ENCODE data around the gene ECT2L. TPM values are rescaled to one million over a fixed set of nuclear protein-coding genes. Genes with fewer than 3 reads are reported as not detected.

Gene ECT2L
- total and polyA plus RNA-seq, 4 donors, result under 0.01 to 0.32 TPM; not detected in 2

DNA sequence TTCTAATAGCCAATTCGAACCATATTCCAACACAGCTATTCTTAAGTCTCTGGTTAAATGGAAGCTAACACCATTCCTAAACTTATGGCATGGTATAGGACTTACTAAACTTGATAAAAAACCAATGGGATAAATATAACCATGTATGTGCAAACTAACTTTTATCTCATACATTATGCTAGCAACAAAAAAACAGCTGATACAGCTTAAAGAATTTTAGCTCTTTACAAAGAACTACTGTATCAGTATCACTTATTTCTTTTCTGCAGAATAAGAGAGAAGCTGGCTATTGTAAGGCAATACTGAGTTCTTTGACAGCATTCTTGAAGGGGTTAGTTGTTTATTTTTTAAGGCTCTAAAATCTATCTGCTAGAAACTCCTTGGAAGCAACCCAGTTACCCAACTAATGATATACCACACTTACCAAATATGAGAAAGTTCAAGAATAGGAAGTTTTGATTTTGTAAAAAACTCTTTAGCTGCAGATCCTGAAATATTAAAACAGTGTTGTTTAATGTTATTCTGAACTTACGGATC lies 147.3 kb downstream of the ECT2L start:
- TF ChIP-seq EGR1 (IDR thresholded peaks at IDR 0.05; ENCODE audit: low read depth in 2 of 2) (no peak), NR2F2 (IDR thresholded peaks at IDR 0.05) (no peak), FOXA1 (IDR thresholded peaks at IDR 0.05) (no peak)
- TF ChIP-seq, protein P1, sequence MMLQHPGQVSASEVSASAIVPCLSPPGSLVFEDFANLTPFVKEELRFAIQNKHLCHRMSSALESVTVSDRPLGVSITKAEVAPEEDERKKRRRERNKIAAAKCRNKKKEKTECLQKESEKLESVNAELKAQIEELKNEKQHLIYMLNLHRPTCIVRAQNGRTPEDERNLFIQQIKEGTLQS (IDR thresholded peaks at IDR 0.05), result no peak

DNA sequence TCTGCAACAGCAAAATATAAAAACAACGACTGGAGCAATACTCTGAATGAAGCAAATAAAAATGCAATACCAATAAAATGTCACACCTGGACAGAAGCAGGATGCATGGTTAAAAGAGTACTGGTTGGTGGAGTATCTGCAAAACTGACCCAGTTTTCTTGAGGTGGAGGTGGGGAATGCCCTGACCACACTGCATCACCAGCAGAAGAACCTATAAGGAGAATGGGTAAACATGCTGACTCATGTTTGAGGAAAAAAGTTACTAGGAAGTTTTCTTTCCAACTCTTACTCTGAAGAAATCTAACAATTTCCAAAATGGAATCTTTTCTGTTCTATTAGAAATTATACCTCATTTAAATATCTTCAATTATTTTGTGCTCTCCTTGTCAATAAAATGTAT lies 148.5 kb downstream of the ECT2L start:
- 86% methylated on average over 1 of the region's 1 CpG for WGBS
- Histone ChIP-seq H3K27ac (ENCODE audit: low read depth in 1 of 2, low read length in 2 of 2) (no peak overlapping the region), H3K9me3 (ENCODE audit: control insufficient read depth in 4 of 4, low read length in 3 of 4) (no peaks in the 10 kb centered on the region), H3K36me3 (ENCODE audit: control insufficient read depth in 4 of 4, insufficient read depth in 3 of 4, low read depth in 1 of 4, low read length in 3 of 4) (peaks cover 5 to 20% (median 7%) of the 10 kb centered on the region in 4 donors), H3K4me3 (ENCODE audit: low read depth in 1 of 3, low read length in 3 of 3) (no peak overlapping the region), H3K9ac (ENCODE audit: low read depth in 1 of 2, low read length in 2 of 2) (no peak overlapping the region), H3K27me3 (ENCODE audit: control insufficient read depth in 4 of 4, insufficient read depth in 4 of 4, low read length in 3 of 4) (no peaks in the 10 kb centered on the region), H3K4me1 (ENCODE audit: control insufficient read depth in 4 of 4, insufficient read depth in 4 of 4, low read length in 3 of 4) (peaks cover 0 to 6% (median under 1%) of the 10 kb centered on the region in 4 donors)
- TF ChIP-seq, protein P2, sequence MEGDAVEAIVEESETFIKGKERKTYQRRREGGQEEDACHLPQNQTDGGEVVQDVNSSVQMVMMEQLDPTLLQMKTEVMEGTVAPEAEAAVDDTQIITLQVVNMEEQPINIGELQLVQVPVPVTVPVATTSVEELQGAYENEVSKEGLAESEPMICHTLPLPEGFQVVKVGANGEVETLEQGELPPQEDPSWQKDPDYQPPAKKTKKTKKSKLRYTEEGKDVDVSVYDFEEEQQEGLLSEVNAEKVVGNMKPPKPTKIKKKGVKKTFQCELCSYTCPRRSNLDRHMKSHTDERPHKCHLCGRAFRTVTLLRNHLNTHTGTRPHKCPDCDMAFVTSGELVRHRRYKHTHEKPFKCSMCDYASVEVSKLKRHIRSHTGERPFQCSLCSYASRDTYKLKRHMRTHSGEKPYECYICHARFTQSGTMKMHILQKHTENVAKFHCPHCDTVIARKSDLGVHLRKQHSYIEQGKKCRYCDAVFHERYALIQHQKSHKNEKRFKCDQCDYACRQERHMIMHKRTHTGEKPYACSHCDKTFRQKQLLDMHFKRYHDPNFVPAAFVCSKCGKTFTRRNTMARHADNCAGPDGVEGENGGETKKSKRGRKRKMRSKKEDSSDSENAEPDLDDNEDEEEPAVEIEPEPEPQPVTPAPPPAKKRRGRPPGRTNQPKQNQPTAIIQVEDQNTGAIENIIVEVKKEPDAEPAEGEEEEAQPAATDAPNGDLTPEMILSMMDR (IDR thresholded peaks at IDR 0.05; ENCODE audit: low read depth, low read length, missing input control), result no peak
- no peak for TF ChIP-seq GABPA (IDR thresholded peaks at IDR 0.05 in 1 of 2, conservative IDR thresholded peaks at IDR 0.05 in 1 of 2)
- TF ChIP-seq HNF4A (conservative IDR thresholded peaks at IDR 0.05), result no peak
- TF ChIP-seq EGR1 (IDR thresholded peaks at IDR 0.05; ENCODE audit: low read depth in 2 of 2), result no peak
- TF ChIP-seq, protein P3, sequence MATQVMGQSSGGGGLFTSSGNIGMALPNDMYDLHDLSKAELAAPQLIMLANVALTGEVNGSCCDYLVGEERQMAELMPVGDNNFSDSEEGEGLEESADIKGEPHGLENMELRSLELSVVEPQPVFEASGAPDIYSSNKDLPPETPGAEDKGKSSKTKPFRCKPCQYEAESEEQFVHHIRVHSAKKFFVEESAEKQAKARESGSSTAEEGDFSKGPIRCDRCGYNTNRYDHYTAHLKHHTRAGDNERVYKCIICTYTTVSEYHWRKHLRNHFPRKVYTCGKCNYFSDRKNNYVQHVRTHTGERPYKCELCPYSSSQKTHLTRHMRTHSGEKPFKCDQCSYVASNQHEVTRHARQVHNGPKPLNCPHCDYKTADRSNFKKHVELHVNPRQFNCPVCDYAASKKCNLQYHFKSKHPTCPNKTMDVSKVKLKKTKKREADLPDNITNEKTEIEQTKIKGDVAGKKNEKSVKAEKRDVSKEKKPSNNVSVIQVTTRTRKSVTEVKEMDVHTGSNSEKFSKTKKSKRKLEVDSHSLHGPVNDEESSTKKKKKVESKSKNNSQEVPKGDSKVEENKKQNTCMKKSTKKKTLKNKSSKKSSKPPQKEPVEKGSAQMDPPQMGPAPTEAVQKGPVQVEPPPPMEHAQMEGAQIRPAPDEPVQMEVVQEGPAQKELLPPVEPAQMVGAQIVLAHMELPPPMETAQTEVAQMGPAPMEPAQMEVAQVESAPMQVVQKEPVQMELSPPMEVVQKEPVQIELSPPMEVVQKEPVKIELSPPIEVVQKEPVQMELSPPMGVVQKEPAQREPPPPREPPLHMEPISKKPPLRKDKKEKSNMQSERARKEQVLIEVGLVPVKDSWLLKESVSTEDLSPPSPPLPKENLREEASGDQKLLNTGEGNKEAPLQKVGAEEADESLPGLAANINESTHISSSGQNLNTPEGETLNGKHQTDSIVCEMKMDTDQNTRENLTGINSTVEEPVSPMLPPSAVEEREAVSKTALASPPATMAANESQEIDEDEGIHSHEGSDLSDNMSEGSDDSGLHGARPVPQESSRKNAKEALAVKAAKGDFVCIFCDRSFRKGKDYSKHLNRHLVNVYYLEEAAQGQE (IDR thresholded peaks at IDR 0.05), result no peak
- DNase-seq (ENCODE audit: low spot score), result no peak

More for the DNA sequence above, 147.3 kb downstream of the ECT2L start:
- Histone ChIP-seq H3K27ac (ENCODE audit: low read depth in 1 of 2, low read length in 2 of 2) (no peak overlapping the region), H3K4me1 (ENCODE audit: control insufficient read depth in 4 of 4, insufficient read depth in 4 of 4, low read length in 3 of 4) (no peaks in the 10 kb centered on the region), H3K27me3 (ENCODE audit: control insufficient read depth in 4 of 4, insufficient read depth in 4 of 4, low read length in 3 of 4) (no peaks in the 10 kb centered on the region), H3K4me3 (ENCODE audit: low read depth in 1 of 3, low read length in 3 of 3) (no peak overlapping the region), H3K9ac (ENCODE audit: low read depth in 1 of 2, low read length in 2 of 2) (no peak overlapping the region), H3K9me3 (ENCODE audit: control insufficient read depth in 4 of 4, low read length in 3 of 4) (no peaks in the 10 kb centered on the region), H3K36me3 (ENCODE audit: control insufficient read depth in 4 of 4, insufficient read depth in 3 of 4, low read depth in 1 of 4, low read length in 3 of 4) (peaks cover 6 to 24% (median 7%) of the 10 kb centered on the region in 4 donors)
- no peak for DNase-seq (ENCODE audit: low spot score)
- 98% methylated on average over 2 of the region's 2 CpGs for WGBS

DNA sequence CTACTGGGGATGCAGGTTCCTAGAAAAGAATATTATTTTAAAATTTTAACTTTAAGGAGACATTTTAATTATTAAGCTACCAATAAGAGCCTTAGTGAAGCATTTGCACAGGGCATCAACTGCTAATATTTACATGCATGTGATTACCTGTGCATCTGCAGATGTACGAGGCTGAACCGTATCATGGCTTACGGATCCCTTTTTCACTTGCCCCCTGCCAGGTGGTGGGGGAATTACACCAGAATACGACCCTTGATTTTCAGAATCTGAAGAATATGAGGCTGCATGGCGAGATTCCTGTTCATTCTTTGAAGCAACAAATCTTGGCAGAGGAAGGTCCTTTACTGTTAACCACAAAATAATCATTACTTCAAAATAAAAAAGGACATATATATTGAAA lies 149.5 kb downstream of the ECT2L start:
- no peak for DNase-seq (ENCODE audit: low spot score)
- no peaks in the 10 kb centered on the region for H3K9me3 ChIP-seq (ENCODE audit: control insufficient read depth in 4 of 4, low read length in 3 of 4)
- H3K9ac ChIP-seq (ENCODE audit: low read depth in 1 of 2, low read length in 2 of 2), result no peak overlapping the region
- H3K36me3 ChIP-seq (ENCODE audit: control insufficient read depth in 4 of 4, insufficient read depth in 3 of 4, low read depth in 1 of 4, low read length in 3 of 4), result peaks cover 4 to 20% (median 7%) of the 10 kb centered on the region in 4 donors
- 97% methylated on average over 5 of the region's 5 CpGs for WGBS
- H3K27me3 ChIP-seq (ENCODE audit: control insufficient read depth in 4 of 4, insufficient read depth in 4 of 4, low read length in 3 of 4), result no peaks in the 10 kb centered on the region
- H3K4me3 ChIP-seq (ENCODE audit: low read depth in 1 of 3, low read length in 3 of 3), result no peak overlapping the region
- peaks cover 0 to 6% (median under 1%) of the 10 kb centered on the region in 4 donors for H3K4me1 ChIP-seq (ENCODE audit: control insufficient read depth in 4 of 4, insufficient read depth in 4 of 4, low read length in 3 of 4)
- H3K27ac ChIP-seq (ENCODE audit: low read depth in 1 of 2, low read length in 2 of 2), result no peak overlapping the region
- TF ChIP-seq, protein P4, sequence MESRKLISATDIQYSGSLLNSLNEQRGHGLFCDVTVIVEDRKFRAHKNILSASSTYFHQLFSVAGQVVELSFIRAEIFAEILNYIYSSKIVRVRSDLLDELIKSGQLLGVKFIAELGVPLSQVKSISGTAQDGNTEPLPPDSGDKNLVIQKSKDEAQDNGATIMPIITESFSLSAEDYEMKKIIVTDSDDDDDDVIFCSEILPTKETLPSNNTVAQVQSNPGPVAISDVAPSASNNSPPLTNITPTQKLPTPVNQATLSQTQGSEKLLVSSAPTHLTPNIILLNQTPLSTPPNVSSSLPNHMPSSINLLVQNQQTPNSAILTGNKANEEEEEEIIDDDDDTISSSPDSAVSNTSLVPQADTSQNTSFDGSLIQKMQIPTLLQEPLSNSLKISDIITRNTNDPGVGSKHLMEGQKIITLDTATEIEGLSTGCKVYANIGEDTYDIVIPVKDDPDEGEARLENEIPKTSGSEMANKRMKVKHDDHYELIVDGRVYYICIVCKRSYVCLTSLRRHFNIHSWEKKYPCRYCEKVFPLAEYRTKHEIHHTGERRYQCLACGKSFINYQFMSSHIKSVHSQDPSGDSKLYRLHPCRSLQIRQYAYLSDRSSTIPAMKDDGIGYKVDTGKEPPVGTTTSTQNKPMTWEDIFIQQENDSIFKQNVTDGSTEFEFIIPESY (IDR thresholded peaks at IDR 0.05), result no peak
- TF ChIP-seq, protein P2 (IDR thresholded peaks at IDR 0.05; ENCODE audit: low read depth, low read length, missing input control), result no peak
- TF ChIP-seq RXRA (IDR thresholded peaks at IDR 0.05), result no peak
- TF ChIP-seq EGR1 (IDR thresholded peaks at IDR 0.05; ENCODE audit: low read depth in 2 of 2), result no peak
- TF ChIP-seq TAF1 (conservative IDR thresholded peaks at IDR 0.05), result no peak
- TF ChIP-seq RAD21 (IDR thresholded peaks at IDR 0.05), result no peak
- TF ChIP-seq HNF4A (conservative IDR thresholded peaks at IDR 0.05), result no peak
- no peak for TF ChIP-seq FOXA1 (IDR thresholded peaks at IDR 0.05)
- no peak for TF ChIP-seq JUND (IDR thresholded peaks at IDR 0.05)
- TF ChIP-seq FOXA2 (IDR thresholded peaks at IDR 0.05), result no peak
- TF ChIP-seq, protein P1 (IDR thresholded peaks at IDR 0.05), result no peak
- no peak for TF ChIP-seq HNF4G (IDR thresholded peaks at IDR 0.05)
- no peak for TF ChIP-seq GABPA (IDR thresholded peaks at IDR 0.05 in 1 of 2, conservative IDR thresholded peaks at IDR 0.05 in 1 of 2)
- no peak for TF ChIP-seq NR2F2 (IDR thresholded peaks at IDR 0.05)
